Fibroblast of the aortic adventitia (primary cell): ENCODE measurements around the gene SEC14L3. TPM values are rescaled to one million over a fixed set of nuclear protein-coding genes. Genes with fewer than 3 reads are reported as not detected.

Source experiments
- DNase-seq: peaks from one replicate; pipeline ENCODE4 v3.0.0-alpha.2; 2010; ENCODE audit warnings: low read depth
- H3K4me3 ChIP-seq: 2 replicates; pipeline ENCODE4 v1.5.1; 2011; ENCODE audit warnings: low read depth, mild to moderate bottlenecking, control low read depth, low read length, moderate library complexity
- total RNA-seq: library from RNA; depleted of rRNA; stranded (reverse); fragments of >200 nt; gene quantifications from 2 replicates; pipeline ENCODE4 v1.2.3, GENCODE V29; 2012; ENCODE audit warnings: low replicate concordance
- TF ChIP-seq, protein P1 (sequence below): IDR thresholded peaks from 2 replicates; pipeline ENCODE4 v1.5.1; 2011; ENCODE audit warnings: mild to moderate bottlenecking, low read length, control low read depth, inconsistent platforms; ENCODE audit not compliant: insufficient read depth

Gene SEC14L3
- total RNA-seq, 1 donor, result not detected

DNA sequence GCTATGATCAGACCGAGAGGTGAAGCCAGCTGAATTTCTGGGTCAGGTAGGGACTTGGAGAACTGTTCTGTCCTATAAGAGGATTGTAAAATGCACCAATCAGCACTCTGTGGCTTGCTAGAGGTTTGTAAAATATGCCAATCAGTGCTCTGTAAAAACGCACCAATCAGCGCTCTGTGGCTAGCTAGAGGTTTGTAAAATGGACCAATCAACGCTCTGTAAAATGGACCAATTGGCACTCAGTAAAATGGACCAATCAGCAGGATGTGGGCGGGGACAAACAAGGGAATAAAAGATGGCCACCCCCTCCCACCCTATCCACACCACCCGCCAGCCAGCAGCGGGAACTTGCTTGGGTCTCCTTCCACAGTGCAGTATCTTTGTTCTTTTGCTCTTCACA, 40.1 kb upstream of the SEC14L3 start:
- DNase-seq, result no peak
- TF ChIP-seq, protein P1, sequence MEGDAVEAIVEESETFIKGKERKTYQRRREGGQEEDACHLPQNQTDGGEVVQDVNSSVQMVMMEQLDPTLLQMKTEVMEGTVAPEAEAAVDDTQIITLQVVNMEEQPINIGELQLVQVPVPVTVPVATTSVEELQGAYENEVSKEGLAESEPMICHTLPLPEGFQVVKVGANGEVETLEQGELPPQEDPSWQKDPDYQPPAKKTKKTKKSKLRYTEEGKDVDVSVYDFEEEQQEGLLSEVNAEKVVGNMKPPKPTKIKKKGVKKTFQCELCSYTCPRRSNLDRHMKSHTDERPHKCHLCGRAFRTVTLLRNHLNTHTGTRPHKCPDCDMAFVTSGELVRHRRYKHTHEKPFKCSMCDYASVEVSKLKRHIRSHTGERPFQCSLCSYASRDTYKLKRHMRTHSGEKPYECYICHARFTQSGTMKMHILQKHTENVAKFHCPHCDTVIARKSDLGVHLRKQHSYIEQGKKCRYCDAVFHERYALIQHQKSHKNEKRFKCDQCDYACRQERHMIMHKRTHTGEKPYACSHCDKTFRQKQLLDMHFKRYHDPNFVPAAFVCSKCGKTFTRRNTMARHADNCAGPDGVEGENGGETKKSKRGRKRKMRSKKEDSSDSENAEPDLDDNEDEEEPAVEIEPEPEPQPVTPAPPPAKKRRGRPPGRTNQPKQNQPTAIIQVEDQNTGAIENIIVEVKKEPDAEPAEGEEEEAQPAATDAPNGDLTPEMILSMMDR, result no peak
- no peak overlapping the region for H3K4me3 ChIP-seq

DNA sequence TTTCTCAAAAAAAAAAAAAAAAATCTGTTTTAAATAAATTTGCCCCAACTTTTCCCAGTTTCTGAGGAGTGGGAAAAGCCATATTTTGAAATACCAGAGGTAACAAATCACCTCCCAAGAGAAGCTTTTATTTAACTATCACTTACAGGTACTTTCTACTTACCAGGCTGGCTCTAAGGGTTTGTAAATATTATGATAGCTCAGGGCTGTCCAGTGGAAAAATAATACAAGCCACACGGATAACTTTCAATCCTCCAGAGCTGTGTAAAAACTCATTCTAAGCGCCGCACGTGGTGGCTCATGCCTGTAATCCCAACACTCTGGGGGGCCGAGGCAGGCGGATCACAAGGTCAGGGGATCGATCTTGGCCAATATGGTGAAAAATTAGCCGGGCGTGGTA, 39.3 kb upstream of the SEC14L3 start:
- TF ChIP-seq, protein P1, result no peak
- no peak for DNase-seq
- H3K4me3 ChIP-seq, result no peak overlapping the region

DNA sequence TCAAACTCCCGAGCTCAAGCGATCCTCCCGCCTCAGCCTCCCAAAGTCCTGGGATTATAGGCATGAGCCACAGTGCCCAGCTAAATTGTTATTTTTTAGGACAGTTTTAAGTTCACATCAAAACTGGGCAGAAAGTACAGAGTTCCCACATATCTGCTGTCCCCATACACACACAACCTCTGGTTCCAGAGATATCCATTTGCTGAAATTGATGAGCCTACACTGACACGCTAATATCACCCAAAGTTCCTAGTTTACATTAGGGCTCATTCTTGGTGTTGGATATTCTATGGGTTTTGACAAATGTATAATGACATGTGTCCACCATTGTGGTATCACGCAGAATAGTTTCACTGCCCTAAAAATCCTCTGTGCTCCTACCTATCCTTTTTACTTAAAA, 36.4 kb upstream of the SEC14L3 start:
- TF ChIP-seq, protein P1, result no peak
- H3K4me3 ChIP-seq, result no peak overlapping the region
- no peak for DNase-seq

DNA sequence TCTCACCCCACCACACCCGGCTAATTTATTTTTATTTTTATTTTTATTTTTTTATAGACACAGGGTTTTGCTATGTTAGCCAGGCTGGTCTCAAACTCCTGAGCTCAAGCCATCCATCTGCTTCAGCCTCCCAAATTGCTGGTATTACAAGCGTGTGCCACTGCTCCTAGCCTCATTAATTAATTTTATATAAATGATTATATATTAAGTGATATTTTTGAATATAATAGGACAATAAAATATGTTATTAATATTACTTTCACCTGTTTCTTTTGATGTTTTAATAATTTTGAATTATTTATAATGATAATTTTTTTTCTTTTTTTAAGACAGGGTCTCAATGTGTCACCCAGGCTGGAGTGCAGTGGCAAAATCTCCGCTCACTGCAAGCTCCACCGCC, 35.9 kb upstream of the SEC14L3 start:
- no peak for DNase-seq
- H3K4me3 ChIP-seq, result no peak overlapping the region
- TF ChIP-seq, protein P1, result no peak

DNA sequence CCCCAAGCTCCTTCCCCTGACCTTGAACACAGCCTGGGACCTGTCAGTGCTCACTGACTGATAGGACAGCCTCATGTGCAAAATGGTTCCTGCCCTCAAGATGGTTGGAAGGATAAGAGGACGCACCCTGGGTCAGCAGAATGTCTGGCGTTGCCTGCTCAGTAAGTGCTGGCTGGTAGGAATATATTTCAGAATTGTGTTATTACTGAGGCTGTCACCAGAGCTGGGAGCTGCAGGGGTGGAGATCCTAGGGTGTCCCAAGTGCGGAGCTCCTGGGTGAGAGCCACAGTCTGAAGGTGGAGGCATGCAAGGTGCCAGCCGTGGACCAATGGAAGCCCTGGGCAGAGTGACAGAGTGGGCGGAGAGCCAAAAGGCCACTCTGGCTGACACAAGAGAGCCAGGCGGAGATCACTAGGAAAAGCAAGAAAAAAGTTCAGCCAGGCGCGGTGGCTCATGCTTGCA, 34.7 kb upstream of the SEC14L3 start:
- TF ChIP-seq, protein P1, result no peak
- DNase-seq, result no peak
- no peak overlapping the region for H3K4me3 ChIP-seq

DNA sequence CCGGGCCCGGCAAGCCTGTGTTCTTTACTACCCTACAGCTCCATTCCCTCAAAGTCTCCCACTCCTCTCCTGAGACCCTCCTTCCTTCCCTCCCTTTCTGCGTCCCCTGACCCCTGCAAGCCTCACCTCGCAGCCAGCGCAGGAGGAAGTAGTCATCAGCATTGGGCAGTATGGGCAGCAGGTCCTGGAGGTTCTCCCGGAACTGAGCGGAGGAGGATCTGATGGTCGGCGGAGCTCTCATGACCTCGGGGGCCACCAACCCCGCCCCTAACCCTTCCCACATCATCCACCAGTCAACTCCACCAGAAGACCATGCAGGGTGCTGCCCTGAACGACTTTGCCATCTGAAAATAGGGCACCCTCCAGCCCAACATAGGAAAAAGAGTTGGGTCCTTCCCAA, 31.7 kb upstream of the SEC14L3 start:
- TF ChIP-seq, protein P1, result no peak
- no peak for DNase-seq
- no peak overlapping the region for H3K4me3 ChIP-seq

DNA sequence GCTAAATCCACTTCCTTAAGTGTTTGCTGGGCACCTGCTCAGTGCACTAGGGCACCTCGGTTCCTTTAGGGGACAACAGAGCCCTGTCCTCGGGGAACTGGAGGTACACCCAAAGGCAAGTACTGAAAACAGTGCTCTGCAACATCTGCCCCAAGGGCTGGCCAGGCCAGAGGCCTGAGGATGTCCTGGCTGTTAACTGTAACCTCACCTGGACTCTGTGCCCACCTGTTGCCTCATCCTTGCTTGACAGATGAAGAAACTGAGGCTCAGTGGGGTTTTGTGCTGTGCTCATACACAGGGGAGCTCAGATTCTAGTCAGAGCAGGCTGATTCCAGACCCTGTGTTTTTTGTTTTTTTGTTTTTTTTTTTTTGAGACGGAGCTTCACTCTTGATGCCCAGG, 31.1 kb upstream of the SEC14L3 start:
- DNase-seq, result no peak
- no peak overlapping the region for H3K4me3 ChIP-seq
- TF ChIP-seq, protein P1, result no peak
